H9 (cell line): ENCODE data around the gene ANKRA2. TPM values are rescaled to one million over a fixed set of nuclear protein-coding genes. Genes with fewer than 3 reads are reported as not detected.

Source experiments
- DNase-seq: peaks from one replicate; pipeline ENCODE4 v3.0.0-alpha.2; 2017
- H2AFZ ChIP-seq: one replicate; pipeline ENCODE4 v1.6.1; 2013; ENCODE audit warnings: mild to moderate bottlenecking, low read length, control low read depth, moderate library complexity
- H2AK5ac ChIP-seq: 2 replicates; pipeline ENCODE4 v1.6.1; 2013; ENCODE audit warnings: low read length, control low read depth, mixed read lengths; ENCODE audit not compliant: insufficient read length
- H2BK120ac ChIP-seq: one replicate; pipeline ENCODE4 v1.6.1; 2013; ENCODE audit warnings: low read depth, mild to moderate bottlenecking, low read length, control low read depth, inconsistent platforms; ENCODE audit not compliant: poor library complexity, severe bottlenecking
- H2BK12ac ChIP-seq: 2 replicates; pipeline ENCODE4 v1.6.1; 2013; ENCODE audit warnings: low read length, control low read depth, mixed read lengths, low read depth; ENCODE audit not compliant: insufficient read length
- H2BK15ac ChIP-seq: 2 replicates; pipeline ENCODE4 v1.6.1; 2013; ENCODE audit warnings: low read depth, low read length, control low read depth
- H2BK20ac ChIP-seq: one replicate; pipeline ENCODE4 v1.6.1; 2013; ENCODE audit warnings: low read depth, mild to moderate bottlenecking, low read length, control low read depth, inconsistent platforms; ENCODE audit not compliant: poor library complexity, severe bottlenecking
- H2BK5ac ChIP-seq: 2 replicates; pipeline ENCODE4 v1.6.1; 2013; ENCODE audit warnings: low read length, control low read depth, mixed read lengths; ENCODE audit not compliant: insufficient read length
- H3K14ac ChIP-seq: 2 replicates; pipeline ENCODE4 v1.6.1; 2013; ENCODE audit warnings: low read length, control low read depth; ENCODE audit not compliant: insufficient read depth
- H3K18ac ChIP-seq: 2 replicates; pipeline ENCODE4 v1.6.1; 2013; ENCODE audit warnings: low read depth, mild to moderate bottlenecking, mixed read lengths, low read length, control low read depth; ENCODE audit not compliant: insufficient read length
- H3K23ac ChIP-seq: 2 replicates; pipeline ENCODE4 v1.6.1; 2013; ENCODE audit warnings: low read length, control low read depth, mixed read lengths, low read depth; ENCODE audit not compliant: insufficient read length
- H3K23me2 ChIP-seq: 2 replicates; pipeline ENCODE4 v1.6.1; 2013; ENCODE audit warnings: low read depth, mild to moderate bottlenecking, mixed read lengths, low read length, control low read depth; ENCODE audit not compliant: insufficient read length, poor library complexity, severe bottlenecking
- H3K27ac ChIP-seq: 2 replicates; pipeline ENCODE4 v1.5.1; 2013; ENCODE audit warnings: low read length, control low read depth, mixed read lengths, low read depth; ENCODE audit not compliant: insufficient read length
- H3K27me3 ChIP-seq: 2 replicates; pipeline ENCODE4 v1.6.1; 2013; ENCODE audit warnings: low read length, control low read depth, inconsistent platforms; ENCODE audit not compliant: insufficient read depth
- H3K4ac ChIP-seq: 2 replicates; pipeline ENCODE4 v1.6.1; 2013; ENCODE audit warnings: low read depth, mild to moderate bottlenecking, control low read depth, inconsistent platforms, low read length, moderate library complexity
- H3K4me1 ChIP-seq: 2 replicates; pipeline ENCODE4 v1.6.1; 2013; ENCODE audit warnings: low read length, control low read depth, inconsistent platforms; ENCODE audit not compliant: insufficient read depth
- H3K4me2 ChIP-seq: 2 replicates; pipeline ENCODE4 v1.6.1; 2013; ENCODE audit warnings: low read length, control low read depth, mixed read lengths; ENCODE audit not compliant: insufficient read length, insufficient read depth
- H3K56ac ChIP-seq: 2 replicates; pipeline ENCODE4 v1.6.1; 2013; ENCODE audit warnings: low read depth, mild to moderate bottlenecking, mixed read lengths, low read length, control low read depth; ENCODE audit not compliant: insufficient read length
- H3K79me1 ChIP-seq: 2 replicates; pipeline ENCODE4 v1.6.1; 2013; ENCODE audit warnings: low read depth, mild to moderate bottlenecking, moderate library complexity, low read length, control low read depth, inconsistent platforms; ENCODE audit not compliant: insufficient read depth, poor library complexity, severe bottlenecking
- H3K79me2 ChIP-seq: 2 replicates; pipeline ENCODE4 v1.6.1; 2013; ENCODE audit warnings: low read length, control low read depth, inconsistent platforms; ENCODE audit not compliant: insufficient read depth
- H3K9ac ChIP-seq: 2 replicates; pipeline ENCODE4 v1.6.1; 2013; ENCODE audit warnings: low read length, control low read depth, mixed read lengths; ENCODE audit not compliant: insufficient read length; ENCODE audit errors: extremely low read depth
- H3K9me3 ChIP-seq: one replicate; pipeline ENCODE4 v1.6.1; 2013; ENCODE audit warnings: low read depth, low read length, inconsistent platforms; ENCODE audit not compliant: control insufficient read depth
- H3T11ph ChIP-seq: one replicate; pipeline ENCODE4 v1.6.1; 2013; ENCODE audit warnings: mild to moderate bottlenecking, low read length, control low read depth, inconsistent platforms
- H4K20me1 ChIP-seq: one replicate; pipeline ENCODE4 v1.6.1; 2013; ENCODE audit not compliant: control insufficient read depth, insufficient read length, insufficient read depth
- H4K5ac ChIP-seq: 2 replicates; pipeline ENCODE4 v1.6.1; 2013; ENCODE audit warnings: low read depth, mild to moderate bottlenecking, mixed read lengths, low read length, control low read depth; ENCODE audit not compliant: insufficient read length
- H4K8ac ChIP-seq: replicated peaks from 2 replicates; pipeline ENCODE4 v1.6.1; 2013; ENCODE audit warnings: low read length, control low read depth, mixed read lengths, low read depth; ENCODE audit not compliant: insufficient read length
- H4K91ac ChIP-seq: 2 replicates; pipeline ENCODE4 v1.6.1; 2013; ENCODE audit warnings: low read depth, mild to moderate bottlenecking, moderate library complexity, mixed read lengths, low read length, control low read depth; ENCODE audit not compliant: insufficient read length
- H3K27ac Mint-ChIP-seq, 3 experiments: 2 replicates in 2 of 3; 3 replicates in 1 of 3; pipeline ENCODE4 v1.8.0; 2020 to 2021; ENCODE audit warnings: mixed read lengths in 3 of 3, mild to moderate bottlenecking in 1 of 3, moderate library complexity in 1 of 3
- H3K27me3 Mint-ChIP-seq: 2 replicates; pipeline ENCODE4 v1.8.0; 2021; ENCODE audit warnings: low read depth, mild to moderate bottlenecking, moderate library complexity, mixed read lengths
- H3K36me3 Mint-ChIP-seq, 3 experiments: 2 replicates in 2 of 3; 3 replicates in 1 of 3; pipeline ENCODE4 v1.8.0; 2020 to 2021; ENCODE audit warnings: low read depth in 3 of 3, mixed read lengths in 3 of 3; ENCODE audit not compliant: insufficient read depth in 1 of 3
- H3K4me1 Mint-ChIP-seq, 2 experiments: 2 replicates each; pipeline ENCODE4 v1.8.0; 2020; ENCODE audit warnings: mixed read lengths in 2 of 2
- H3K4me3 Mint-ChIP-seq, 2 experiments: 2 replicates in 1 of 2; 3 replicates in 1 of 2; pipeline ENCODE4 v1.8.0; 2020 to 2021; ENCODE audit warnings: mild to moderate bottlenecking in 2 of 2, mixed read lengths in 2 of 2, moderate library complexity in 1 of 2
- H3K9me3 Mint-ChIP-seq, 2 experiments: 2 replicates in 1 of 2; 3 replicates in 1 of 2; pipeline ENCODE4 v1.8.0; 2020; ENCODE audit warnings: mild to moderate bottlenecking in 2 of 2, mixed read lengths in 2 of 2, moderate library complexity in 1 of 2
- CTCF ChIP-seq: fragments of 200-600 bp; sonication (generic); conservative IDR thresholded peaks from 3 replicates; pipeline ENCODE4 v1.8.0; 2021; ENCODE audit warnings: antibody characterized with exemption, mild to moderate bottlenecking
- WGBS: extraction: QIAGEN DNeasy Blood & Tissue Kit; methylation state at CpG from one replicate; pipeline ENCODE4 v1.1.7; 2013; ENCODE audit warnings: missing lambda C conversion rate, low lambda C conversion rate, mixed read lengths; ENCODE audit not compliant: insufficient read length; ENCODE audit errors: extremely low coverage; 5-methylcytosine and 5-hydroxymethylcytosine counted together
- total RNA-seq: library from RNA; stranded (reverse); gene quantifications from 2 replicates; pipeline ENCODE4 v1.2.1, GENCODE V29; 2021

The ANKRA2 gene
- total RNA-seq, 1 experiment from 2014 or later, result 8.9 TPM

GRCh38 chr5:73519531-73520283 is 45.7 kb downstream of the ANKRA2 start:
- Mint-ChIP-seq H3K4me1 (peaks cover 10 to 21% of the 10 kb centered on the region in 2 experiments), H3K36me3 (no peaks in the 10 kb centered on the region), H3K4me3 (peak overlapping the region in 1 of 2 experiments; percentile 19; a peak in 1 of 5 replicates), H3K27ac (no peak overlapping the region), H3K27me3 (no peaks in the 10 kb centered on the region), H3K9me3 (no peaks in the 10 kb centered on the region)
- no peaks in the 10 kb centered on the region for H3K9me3 ChIP-seq
- H3K4me1 ChIP-seq, result no peaks in the 10 kb centered on the region; the same call in 1 of the 2 replicates
- no peak overlapping the region for H2BK120ac ChIP-seq
- no peak overlapping the region for H2BK5ac ChIP-seq
- H2BK15ac ChIP-seq, result no peak overlapping the region
- H3K79me1 ChIP-seq, result no peaks in the 10 kb centered on the region
- no peak overlapping the region for H2BK12ac ChIP-seq
- no peak overlapping the region for H4K91ac ChIP-seq
- H3K23me2 ChIP-seq, result no peaks in the 10 kb centered on the region
- no peak overlapping the region for H3K9ac ChIP-seq
- no peak overlapping the region for H3T11ph ChIP-seq
- peak overlapping the region; percentile 13 for H3K4me2 ChIP-seq
- no peak overlapping the region for H3K23ac ChIP-seq
- H3K27me3 ChIP-seq, result no peaks in the 10 kb centered on the region
- H2AK5ac ChIP-seq, result no peak overlapping the region
- no peak overlapping the region for H3K27ac ChIP-seq
- no peak overlapping the region for H4K5ac ChIP-seq
- no peaks in the 10 kb centered on the region for H3K79me2 ChIP-seq
- H2BK20ac ChIP-seq, result no peak overlapping the region
- H3K18ac ChIP-seq, result no peak overlapping the region
- no CpG with 5 or more reads among the region's 16 CpGs for WGBS
- DNase-seq, result peak; percentile 88
- TF ChIP-seq CTCF, result peak; percentile 69
- no peaks in the 10 kb centered on the region for H4K20me1 ChIP-seq
- no peak overlapping the region for H4K8ac ChIP-seq
- peak overlapping the region; percentile 3 for H2AFZ ChIP-seq
- H3K14ac ChIP-seq, result no peak overlapping the region
- H3K56ac ChIP-seq, result no peak overlapping the region
- H3K4ac ChIP-seq, result no peak overlapping the region
